SK-N-MC (cell line): Measurements from ENCODE around the gene CFAP161.

ENCODE experiments used
- EZH2 ChIP-seq: fragments of 200-600 bp; sonication (generic); IDR thresholded peaks from one replicate; pipeline ENCODE4 v1.6.1; 2017; ENCODE audit warnings: antibody characterized with exemption
- POLR2AphosphoS5 ChIP-seq: IDR thresholded peaks from 2 replicates; pipeline ENCODE4 v1.6.1; 2012; ENCODE audit warnings: mild to moderate bottlenecking, low read depth, low read length, borderline replicate concordance

DNA sequence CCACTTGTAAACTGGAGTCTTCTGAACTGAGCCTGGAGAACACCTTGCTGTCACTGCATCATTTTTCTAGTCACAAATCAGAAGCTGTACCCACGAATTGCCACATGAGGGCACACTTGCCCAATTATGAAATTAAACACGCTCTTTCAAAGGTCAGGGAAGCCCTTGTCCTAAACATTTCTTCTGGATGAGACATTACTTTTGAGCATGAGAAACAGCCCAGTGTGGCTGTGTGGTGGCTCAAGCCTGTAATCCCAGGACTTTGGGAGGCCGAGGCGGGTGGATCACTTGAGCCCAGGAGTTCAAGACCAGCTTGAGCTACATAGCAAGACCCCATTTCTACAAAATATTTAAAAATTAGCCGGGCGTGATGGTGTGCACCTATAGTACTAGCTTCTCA, 27.5 kb upstream of the CFAP161 start:
- no peak for TF ChIP-seq POLR2AphosphoS5
- TF ChIP-seq EZH2: no peak
